IMR-90 (cell line): Measurements from ENCODE around the gene PM20D2. TPM values are rescaled to one million over a fixed set of nuclear protein-coding genes. Genes with fewer than 3 reads are reported as not detected.

Experiments used
- ATAC-seq: fragments of 200-7000 bp; cut with Tn5 transposase; 2 replicates; pipeline ENCODE4 v1.9.1; 2020; ENCODE audit warnings: low read depth, mild to moderate bottlenecking, moderate library complexity
- BruUV-seq: library from RNA; stranded (reverse); fragments of 400-500 nt; replicated peaks from 2 replicates; lab custom pipeline; 2021; lab: Mats Ljungman, UMichigan
- CTCF ChIA-PET: fragments of 300-600 bp; formaldehyde crosslinking; extraction: SDS; loops from one replicate; lab custom pipeline; 2021; ENCODE audit warnings: antibody characterized with exemption; lab: Yijun Ruan, JAX
- POLR2A ChIA-PET: fragments of 300-600 bp; sonication (Branson Sonifier 250); formaldehyde crosslinking; loops from one replicate; lab custom pipeline; 2022; ENCODE audit warnings: antibody characterized with exemption; ENCODE audit not compliant: unreplicated experiment; lab: Charles Lee
- DNase-seq: peaks from one replicate; pipeline ENCODE4 v3.0.0; 2013
- H2AFZ ChIP-seq: replicated peaks from 2 replicates; pipeline ENCODE3; 2013; ENCODE audit warnings: low read length, mild to moderate bottlenecking; ENCODE audit not compliant: poor library complexity
- H2AK5ac ChIP-seq: 2 replicates; pipeline ENCODE4 v1.6.1; 2013; ENCODE audit warnings: low read depth, low read length, inconsistent platforms
- H2AK9ac ChIP-seq: replicated peaks from 2 replicates; pipeline ENCODE3; 2013; ENCODE audit warnings: mild to moderate bottlenecking, low read depth, low read length, moderate library complexity; ENCODE audit not compliant: poor library complexity
- H2BK120ac ChIP-seq: 2 replicates; pipeline ENCODE4 v1.6.1; 2013; ENCODE audit warnings: low read depth, low read length, inconsistent platforms
- H2BK15ac ChIP-seq: 3 replicates; pipeline ENCODE4 v1.6.1; 2013; ENCODE audit warnings: low read depth, low read length, inconsistent platforms
- H2BK20ac ChIP-seq: 2 replicates; pipeline ENCODE4 v1.6.1; 2013; ENCODE audit warnings: low read depth, mild to moderate bottlenecking, inconsistent platforms, low read length, moderate library complexity
- H2BK5ac ChIP-seq: 2 replicates; pipeline ENCODE4 v1.6.1; 2013; ENCODE audit warnings: mild to moderate bottlenecking, low read depth, low read length, inconsistent platforms; ENCODE audit not compliant: poor library complexity, severe bottlenecking
- H3K14ac ChIP-seq: replicated peaks from 2 replicates; pipeline ENCODE4 v1.6.1; 2013; ENCODE audit warnings: low read depth, low read length, inconsistent platforms
- H3K18ac ChIP-seq: 2 replicates; pipeline ENCODE4 v1.6.1; 2013; ENCODE audit warnings: low read depth, low read length, control low read depth
- H3K23ac ChIP-seq: 2 replicates; pipeline ENCODE4 v1.6.1; 2013; ENCODE audit warnings: low read depth, low read length, inconsistent platforms
- H3K27ac ChIP-seq: 2 replicates; pipeline ENCODE4 v1.5.1; 2013; ENCODE audit warnings: mild to moderate bottlenecking, control low read depth, low read length; ENCODE audit not compliant: insufficient read depth
- H3K27me3 ChIP-seq: 2 replicates; pipeline ENCODE4 v1.6.1; 2013; ENCODE audit warnings: low read length; ENCODE audit not compliant: control insufficient read depth, insufficient read depth
- H3K36me3 ChIP-seq: 2 replicates; pipeline ENCODE4 v1.6.1; 2013; ENCODE audit warnings: low read length, mixed read lengths; ENCODE audit not compliant: control insufficient read depth, insufficient read depth
- H3K4ac ChIP-seq: 2 replicates; pipeline ENCODE4 v1.6.1; 2013; ENCODE audit warnings: low read depth, low read length, inconsistent platforms
- H3K4me1 ChIP-seq: 2 replicates; pipeline ENCODE4 v1.6.1; 2013; ENCODE audit warnings: low read length, mixed read lengths; ENCODE audit not compliant: control insufficient read depth, insufficient read depth
- H3K4me2 ChIP-seq: 2 replicates; pipeline ENCODE4 v1.6.1; 2013; ENCODE audit warnings: low read depth, mild to moderate bottlenecking, control low read depth, low read length, moderate library complexity
- H3K4me3 ChIP-seq: 2 replicates; pipeline ENCODE4 v1.5.1; 2013; ENCODE audit warnings: low read depth, mild to moderate bottlenecking, control low read depth, low read length, moderate library complexity; ENCODE audit not compliant: insufficient read depth
- H3K56ac ChIP-seq: 2 replicates; pipeline ENCODE4 v1.6.1; 2013; ENCODE audit warnings: low read length, inconsistent platforms; ENCODE audit not compliant: insufficient read depth; ENCODE audit errors: extremely low read depth
- H3K79me1 ChIP-seq, 2 experiments: 2 replicates each; pipeline ENCODE4 v1.6.1; 2013; ENCODE audit warnings: low read length in 2 of 2, inconsistent platforms in 1 of 2, low read depth in 1 of 2
- H3K9ac ChIP-seq: 2 replicates; pipeline ENCODE4 v1.6.1; 2013; ENCODE audit warnings: low read depth, low read length, control low read depth
- H3K9me1 ChIP-seq: 2 replicates; pipeline ENCODE4 v1.6.1; 2013; ENCODE audit warnings: low read length, inconsistent platforms; ENCODE audit not compliant: insufficient read depth
- H3K9me3 ChIP-seq: 2 replicates; pipeline ENCODE4 v1.6.1; 2013; ENCODE audit warnings: low read length; ENCODE audit not compliant: control insufficient read depth, insufficient read depth
- H4K20me1 ChIP-seq: 2 replicates; pipeline ENCODE4 v1.6.1; 2013; ENCODE audit warnings: low read length, inconsistent platforms; ENCODE audit not compliant: insufficient read depth
- H4K5ac ChIP-seq: 2 replicates; pipeline ENCODE4 v1.6.1; 2013; ENCODE audit warnings: mild to moderate bottlenecking, low read depth, low read length, control low read depth
- H4K8ac ChIP-seq, 2 experiments: 2 replicates each; pipeline ENCODE4 v1.6.1; 2013; ENCODE audit warnings: low read depth in 2 of 2, low read length in 2 of 2, control low read depth in 1 of 2, inconsistent platforms in 1 of 2
- H4K91ac ChIP-seq: 2 replicates; pipeline ENCODE4 v1.6.1; 2013; ENCODE audit warnings: low read depth, low read length, inconsistent platforms; ENCODE audit not compliant: insufficient read depth
- BHLHE40 ChIP-seq: fragments of 150-350 bp; IDR thresholded peaks from 2 replicates; pipeline ENCODE4 v1.6.1; 2016; ENCODE audit warnings: mild to moderate bottlenecking, low read depth, low read length
- CEBPB ChIP-seq: IDR thresholded peaks from 2 replicates; pipeline ENCODE4 v1.6.1; 2012; ENCODE audit warnings: low read depth, low read length, improper control_type of control experiment
- CHD1 ChIP-seq: IDR thresholded peaks from 2 replicates; pipeline ENCODE4 v1.6.1; 2012; ENCODE audit warnings: low read depth, low read length, improper control_type of control experiment
- CTCF ChIP-seq: conservative IDR thresholded peaks from 2 replicates; pipeline ENCODE4 v1.5.1; 2012; ENCODE audit warnings: mild to moderate bottlenecking, low read depth, low read length, improper control_type of control experiment
- ELK1 ChIP-seq: fragments of 150-350 bp; IDR thresholded peaks from 2 replicates; pipeline ENCODE4 v1.6.1; 2016; ENCODE audit warnings: low read depth, mild to moderate bottlenecking, low read length, moderate library complexity, borderline replicate concordance
- FOS ChIP-seq: fragments of 150-350 bp; IDR thresholded peaks from 2 replicates; pipeline ENCODE4 v1.6.1; 2016; ENCODE audit warnings: low read depth, low read length
- MAFK ChIP-seq: IDR thresholded peaks from 2 replicates; pipeline ENCODE4 v1.6.1; 2012; ENCODE audit warnings: low read depth, low read length, improper control_type of control experiment
- MAZ ChIP-seq: IDR thresholded peaks from 2 replicates; pipeline ENCODE4 v1.6.1; 2012; ENCODE audit warnings: low read depth, mild to moderate bottlenecking, low read length, improper control_type of control experiment, moderate library complexity, borderline replicate concordance
- MXI1 ChIP-seq: IDR thresholded peaks from 2 replicates; pipeline ENCODE4 v1.6.1; 2012; ENCODE audit warnings: low read depth, mild to moderate bottlenecking, low read length, moderate library complexity, borderline replicate concordance
- NFE2L2 ChIP-seq: fragments of 150-350 bp; IDR thresholded peaks from 2 replicates; pipeline ENCODE4 v1.6.1; 2016; ENCODE audit warnings: low read depth, mild to moderate bottlenecking, low read length
- POLR2A ChIP-seq: IDR thresholded peaks from 2 replicates; pipeline ENCODE4 v1.6.1; 2012; ENCODE audit warnings: mild to moderate bottlenecking, low read depth, low read length
- RAD21 ChIP-seq: IDR thresholded peaks from 2 replicates; pipeline ENCODE4 v1.6.1; 2012; ENCODE audit warnings: low read length, improper control_type of control experiment
- RCOR1 ChIP-seq: IDR thresholded peaks from 2 replicates; pipeline ENCODE4 v1.6.1; 2012; ENCODE audit warnings: mild to moderate bottlenecking, low read length, improper control_type of control experiment; ENCODE audit not compliant: insufficient replicate concordance
- RFX5 ChIP-seq: IDR thresholded peaks from 2 replicates; pipeline ENCODE4 v1.8.0; 2012; ENCODE audit warnings: low read depth, mild to moderate bottlenecking, low read length, moderate library complexity
- SMC3 ChIP-seq: fragments of 150-350 bp; IDR thresholded peaks from 2 replicates; pipeline ENCODE4 v1.6.1; 2016; ENCODE audit warnings: low read depth, mild to moderate bottlenecking, antibody characterized with exemption, low read length, moderate library complexity
- USF2 ChIP-seq: fragments of 150-350 bp; IDR thresholded peaks from 2 replicates; pipeline ENCODE4 v1.6.1; 2017; ENCODE audit warnings: mild to moderate bottlenecking, antibody characterized with exemption, low read length, low read depth
- WGBS, 2 experiments: methylation state at CpG; one replicate each; pipeline versions ENCODE4 v1.1.5 to v1.1.7; 2013; ENCODE audit warnings: missing lambda C conversion rate in 2 of 2; ENCODE audit not compliant: insufficient read length in 1 of 2; ENCODE audit errors: extremely low coverage in 2 of 2; 5-methylcytosine and 5-hydroxymethylcytosine counted together
- dilution Hi-C: fragments of 300-500 bp; cut with HindIII; formaldehyde crosslinking; loops from one replicate; pipeline ENCODE4 v1.14.3; 2018; ENCODE audit warnings: low sequenced_read_pairs; ENCODE audit not compliant: unreplicated experiment
- in situ Hi-C: fragments of 300-500 bp; cut with MboI; formaldehyde crosslinking; loops from 3 replicates; pipeline ENCODE4 v1.14.3; 2019; ENCODE audit warnings: low sequenced_read_pairs, inconsistent platforms, mixed read lengths
- intact Hi-C: fragments of 100-400 bp; cut with micrococcal nuclease; formaldehyde crosslinking; loops from 2 replicates; pipeline ENCODE4 v1.10.0; 2022
- polyA plus RNA-seq, 3 experiments: library from polyadenylated mRNA; depleted of rRNA; stranded (reverse); fragments of >200 nt; gene quantifications; 2 replicates each; pipeline ENCODE4 v1.2.3, GENCODE V29; 2012; ENCODE audit warnings: low replicate concordance in 1 of 3
- total RNA-seq: library from RNA; depleted of rRNA; stranded (reverse); fragments of >200 nt; gene quantifications from 2 replicates; pipeline ENCODE4 v1.2.3, GENCODE V29; 2012

The PM20D2 gene
- total and polyA plus RNA-seq, 2 of the 4 experiments (the other 2 are of a cell fraction), result 6.0 to 6.5 TPM

GRCh38 chr6:89180112-89180511 is 34.3 kb downstream of the PM20D2 start:
- ATAC-seq (no peak), DNase-seq (no peak)
- Histone ChIP-seq H2AK9ac (no peak overlapping the region), H3K4me1 (no peaks in the 10 kb centered on the region), H3K9ac (no peak overlapping the region), H2BK5ac (no peak overlapping the region), H3K9me1 (no peaks in the 10 kb centered on the region), H3K27me3 (peaks cover 5% of the 10 kb centered on the region; the same call in 1 of the 2 replicates), H2BK120ac (no peak overlapping the region), H3K36me3 (no peaks in the 10 kb centered on the region), H3K9me3 (no peaks in the 10 kb centered on the region), H3K23ac (no peak overlapping the region), H3K79me1 (no peaks in the 10 kb centered on the region), H3K18ac (no peak overlapping the region), H4K91ac (no peak overlapping the region), H3K4me3 (no peak overlapping the region), H2AK5ac (no peak overlapping the region), H2BK20ac (no peak overlapping the region), H2AFZ (no peak overlapping the region), H3K27ac (no peak overlapping the region), H3K56ac (no peak overlapping the region), H2BK15ac (no peak overlapping the region), H4K8ac (no peak overlapping the region), H3K4me2 (no peak overlapping the region), H3K14ac (no peak overlapping the region), H3K4ac (no peak overlapping the region), H4K5ac (no peak overlapping the region), H4K20me1 (no peaks in the 10 kb centered on the region)
- 82% methylated on average over 6 of the region's 13 CpGs; no CpG with 5 or more reads in 1 of the 2 experiments for WGBS, 2 experiments
- BruUV-seq, result no TSS peak
- CTCF ChIA-PET, result no interaction called here
- POLR2A ChIA-PET, result no interaction called here
- in situ Hi-C loops (no loop called here), intact Hi-C loops (no loop called here), dilution Hi-C loops (no loop called here)
- TF ChIP-seq CTCF (no peak), NFE2L2 (no peak), USF2 (no peak), RCOR1 (no peak), MXI1 (no peak), MAFK (no peak), POLR2A (no peak), CHD1 (no peak), SMC3 (no peak), BHLHE40 (no peak), CEBPB (no peak), ELK1 (no peak), RAD21 (no peak), RFX5 (no peak), MAZ (no peak), FOS (no peak)
